WERI-Rb-1 (cell line): ENCODE data around the gene MIGA2.

Source experiments
- DNase-seq: peaks from one replicate; pipeline ENCODE4 v3.0.0-alpha.2; 2020
- H3K27ac ChIP-seq: fragments of 250-450 bp; sonication (Bioruptor Pico); 2 replicates; pipeline ENCODE4 v1.5.1; 2020; ENCODE audit warnings: mild to moderate bottlenecking, moderate library complexity
- H3K27me3 ChIP-seq: fragments of 250-450 bp; sonication (Bioruptor Pico); 2 replicates; pipeline ENCODE4 v1.5.1; 2021; ENCODE audit warnings: mild to moderate bottlenecking, low read depth, moderate library complexity; ENCODE audit not compliant: insufficient read depth, severe bottlenecking
- H3K36me3 ChIP-seq: fragments of 250-450 bp; sonication (Bioruptor Pico); 2 replicates; pipeline ENCODE4 v1.5.1; 2020; ENCODE audit warnings: mild to moderate bottlenecking, moderate library complexity
- H3K4me3 ChIP-seq: 2 replicates; pipeline ENCODE4 v1.5.1; 2011; ENCODE audit warnings: low read depth, mild to moderate bottlenecking, control low read depth, low read length
- H3K9me3 ChIP-seq: fragments of 250-450 bp; sonication (Bioruptor Pico); 2 replicates; pipeline ENCODE4 v1.5.1; 2021; ENCODE audit warnings: mild to moderate bottlenecking, moderate library complexity; ENCODE audit not compliant: severe bottlenecking
- CTCF ChIP-seq: IDR thresholded peaks from 2 replicates; pipeline ENCODE4 v1.5.1; 2011; ENCODE audit warnings: low read depth, mild to moderate bottlenecking, control low read depth, inconsistent platforms, low read length

MIGA2 gene

GRCh38 chr9:129079829-129080228 is 43.4 kb downstream of the MIGA2 start:
- H3K4me3 ChIP-seq = no peak overlapping the region
- no peaks in the 10 kb centered on the region for H3K9me3 ChIP-seq

GRCh38 chr9:129080298-129080600 is 43.8 kb downstream of the MIGA2 start:
- peak overlapping the region; percentile 48 for H3K27ac ChIP-seq
- peak overlapping the region; percentile 51 for H3K4me3 ChIP-seq
- no peak for DNase-seq
- TF ChIP-seq CTCF = no peak
- peaks cover 34% of the 10 kb centered on the region for H3K36me3 ChIP-seq
- H3K9me3 ChIP-seq = no peaks in the 10 kb centered on the region
- H3K27me3 ChIP-seq = no peaks in the 10 kb centered on the region

More at GRCh38 chr9:129079829-129080228, 43.4 kb downstream of the MIGA2 start:
- TF ChIP-seq CTCF = no peak
- no peak overlapping the region; the same call in 1 of the 2 replicates for H3K27ac ChIP-seq
- no peaks in the 10 kb centered on the region for H3K27me3 ChIP-seq
- H3K36me3 ChIP-seq = peaks cover 30% of the 10 kb centered on the region
- no peak for DNase-seq

- H3K27me3 ChIP-seq = no peaks in the 10 kb centered on the region
- no peak for TF ChIP-seq CTCF
- H3K36me3 ChIP-seq = peaks cover 40% of the 10 kb centered on the region
- H3K4me3 ChIP-seq = peak within 1 kb of the TSS; percentile 76
- no peaks in the 10 kb centered on the region for H3K9me3 ChIP-seq
- DNase-seq = peak; percentile 100
- H3K27ac ChIP-seq = peak within 1 kb of the TSS; percentile 96
Measured at GRCh38 chr9:129080601-129081387, 44.4 kb downstream of the MIGA2 start, which contains the start of gene DOLPP1. Gene DOLPP1 (plus strand): TSS chr9:129081111. CDS start chr9:129081132, 21 bp downstream.

- H3K36me3 ChIP-seq = peaks cover 46% of the 10 kb centered on the region
- TF ChIP-seq CTCF = no peak
- peak overlapping the region; percentile 76 for H3K4me3 ChIP-seq
- DNase-seq = no peak
- peak overlapping the region; percentile 96 for H3K27ac ChIP-seq
- no peaks in the 10 kb centered on the region for H3K9me3 ChIP-seq
- H3K27me3 ChIP-seq = no peaks in the 10 kb centered on the region
Measured at GRCh38 chr9:129081388-129081904, 45.0 kb downstream of the MIGA2 start.

GRCh38 chr9:129084087-129084486 is 47.7 kb downstream of the MIGA2 start:
- Histone ChIP-seq H3K4me3 (no peak overlapping the region), H3K27me3 (no peaks in the 10 kb centered on the region), H3K27ac (no peak overlapping the region), H3K9me3 (no peaks in the 10 kb centered on the region), H3K36me3 (peaks cover 62% of the 10 kb centered on the region)
- no peak for DNase-seq
- TF ChIP-seq CTCF = no peak
